Keratinocyte (primary cell): ENCODE measurements around the gene C12orf75. TPM values are rescaled to one million over a fixed set of nuclear protein-coding genes. Genes with fewer than 3 reads are reported as not detected.

Source experiments
- DNase-seq: peaks from one replicate; pipeline ENCODE4 v3.0.0-alpha.2; 2011; ENCODE audit warnings: low read depth, missing footprints, low spot score
- FAIRE-seq: peaks from 2 replicates; lab custom pipeline; 2011; peaks lifted over from hg19 to GRCh38; lab: Jason Lieb, UNC
- H2AFZ ChIP-seq: 2 replicates; pipeline ENCODE4 v1.6.0; 2012; ENCODE audit warnings: low read length, control low read depth, inconsistent platforms; ENCODE audit not compliant: control insufficient read depth
- H3K27ac ChIP-seq: 2 replicates; pipeline ENCODE4 v1.5.1; 2011; ENCODE audit warnings: low read length; ENCODE audit not compliant: control insufficient read depth, insufficient read depth
- H3K27me3 ChIP-seq: 3 replicates; pipeline ENCODE4 v1.6.0; 2011; ENCODE audit warnings: low read length; ENCODE audit not compliant: control insufficient read depth, insufficient read depth; ENCODE audit errors: extremely low read depth
- H3K36me3 ChIP-seq, 2 experiments: 2 replicates in 1 of 2; 3 replicates in 1 of 2; pipeline ENCODE4 v1.5.1; 2011; ENCODE audit warnings: low read length in 2 of 2, mild to moderate bottlenecking in 1 of 2; ENCODE audit not compliant: control insufficient read depth in 2 of 2, insufficient read depth in 2 of 2; ENCODE audit errors: extremely low read depth in 1 of 2
- H3K4me1 ChIP-seq: 3 replicates; pipeline ENCODE4 v1.5.1; 2011; ENCODE audit warnings: low read length; ENCODE audit not compliant: control insufficient read depth, insufficient read depth; ENCODE audit errors: extremely low read depth
- H3K4me2 ChIP-seq: 3 replicates; pipeline ENCODE4 v1.6.0; 2011; ENCODE audit warnings: low read depth, low read length; ENCODE audit not compliant: control insufficient read depth, insufficient read depth; ENCODE audit errors: extremely low read depth
- H3K4me3 ChIP-seq, 3 experiments: fragments of 200-600 bp in 1 of 3; sonication (generic) in 1 of 3; 2 replicates in 2 of 3; 3 replicates in 1 of 3; pipeline ENCODE4 v1.5.1; 2011 to 2016; ENCODE audit warnings: low read length in 3 of 3, mild to moderate bottlenecking in 3 of 3, control low read depth in 2 of 3, inconsistent platforms in 1 of 3, low read depth in 1 of 3, mixed read lengths in 1 of 3, mixed run types in 1 of 3, moderate library complexity in 1 of 3; ENCODE audit not compliant: control insufficient read depth in 2 of 3, insufficient read depth in 2 of 3; ENCODE audit errors: extremely low read depth in 1 of 3
- H3K79me2 ChIP-seq: 2 replicates; pipeline ENCODE4 v1.6.0; 2012; ENCODE audit warnings: low read length; ENCODE audit not compliant: control insufficient read depth, insufficient read depth
- H3K9ac ChIP-seq: 3 replicates; pipeline ENCODE4 v1.6.0; 2011; ENCODE audit warnings: low read length; ENCODE audit not compliant: control insufficient read depth, insufficient read depth; ENCODE audit errors: extremely low read depth
- H3K9me1 ChIP-seq: 3 replicates; pipeline ENCODE4 v1.6.0; 2011; ENCODE audit warnings: low read length; ENCODE audit not compliant: control insufficient read depth, insufficient read depth; ENCODE audit errors: extremely low read depth
- H3K9me3 ChIP-seq: 2 replicates; pipeline ENCODE4 v1.5.1; 2012; ENCODE audit warnings: low read depth, low read length; ENCODE audit not compliant: control insufficient read depth
- H4K20me1 ChIP-seq: 3 replicates; pipeline ENCODE4 v1.6.0; 2011; ENCODE audit warnings: low read length; ENCODE audit not compliant: control insufficient read depth, insufficient read depth; ENCODE audit errors: extremely low read depth
- CTCF ChIP-seq, 3 experiments: IDR thresholded peaks in 1 of 3; conservative IDR thresholded peaks in 1 of 3; optimal IDR thresholded peaks in 1 of 3; 2 replicates in 2 of 3; 3 replicates in 1 of 3; pipeline versions ENCODE3 to v1.5.1; 2011; ENCODE audit warnings: low read length in 3 of 3, mild to moderate bottlenecking in 3 of 3, moderate library complexity in 2 of 3, control low read depth in 1 of 3, inconsistent platforms in 1 of 3; ENCODE audit not compliant: insufficient read depth in 2 of 3; ENCODE audit errors: extremely low read depth in 1 of 3
- EZH2 ChIP-seq: IDR thresholded peaks from one replicate; pipeline ENCODE4 v1.6.1; 2012; ENCODE audit warnings: inconsistent platforms, mild to moderate bottlenecking, low read length, moderate library complexity
- dilution Hi-C: fragments of 300-500 bp; cut with MboI; formaldehyde crosslinking; loops from one replicate; pipeline ENCODE4 v1.7.0; 2020; ENCODE audit warnings: low sequenced_read_pairs; ENCODE audit not compliant: extremely low pct_ligation_motif_present
- polyA plus RNA-seq, 5 experiments: library from polyadenylated mRNA; depleted of rRNA in 3 of 5; stranded (reverse) in 3 of 5; stranded (forward) in 1 of 5; unstranded in 1 of 5; fragments of >200 nt; gene quantifications; 1 replicate in 1 of 5; 2 replicates in 3 of 5; 3 replicates in 1 of 5; pipeline versions ENCODE4 v1.2.1 to v1.2.3, GENCODE V29; 2011 to 2012; ENCODE audit warnings: missing spikeins in 2 of 5, low read depth in 1 of 5, low replicate concordance in 1 of 5

C12orf75 gene
- polyA plus RNA-seq, 1 donor (not counting 4 experiments of a cell fraction or from before 2014, with no cell fraction given): 160 TPM

GRCh38 chr12:105418821-105419291 lies 88.4 kb downstream of the C12orf75 start:
- TF ChIP-seq CTCF (optimal IDR thresholded peaks at IDR 0.05 in 1 of 3, IDR thresholded peaks at IDR 0.05 in 1 of 3, conservative IDR thresholded peaks at IDR 0.05 in 1 of 3; ENCODE audit: extremely low read depth in 1 of 3, insufficient read depth in 2 of 3, low read length in 3 of 3) (no peak), EZH2 (no peak)
- no peaks in the 10 kb centered on the region for H4K20me1 ChIP-seq
- H3K36me3 ChIP-seq: no peaks in the 10 kb centered on the region
- FAIRE-seq (no peak), DNase-seq (no peak)
- H3K9me1 ChIP-seq: no peaks in the 10 kb centered on the region
- H3K4me3 ChIP-seq: no peak overlapping the region
- H2AFZ ChIP-seq: peak overlapping the region; percentile 52
- H3K79me2 ChIP-seq: no peaks in the 10 kb centered on the region
- no peaks in the 10 kb centered on the region for H3K9me3 ChIP-seq
- no peaks in the 10 kb centered on the region for H3K27me3 ChIP-seq
- H3K4me2 ChIP-seq: peak overlapping the region; percentile 4
- no peak overlapping the region for H3K9ac ChIP-seq
- dilution Hi-C loops: no loop called here
- peak overlapping the region; percentile 5 for H3K27ac ChIP-seq
- peaks cover 28% of the 10 kb centered on the region for H3K4me1 ChIP-seq

GRCh38 chr12:105419606-105420005 lies 89.1 kb downstream of the C12orf75 start:
- no peaks in the 10 kb centered on the region for H3K9me1 ChIP-seq

More at GRCh38 chr12:105419606-105420005, 89.1 kb downstream of the C12orf75 start:
- Histone ChIP-seq H3K9ac (no peak overlapping the region), H3K36me3 (no peaks in the 10 kb centered on the region), H3K4me2 (no peak overlapping the region), H3K4me3 (no peak overlapping the region), H4K20me1 (no peaks in the 10 kb centered on the region), H3K27ac (no peak overlapping the region), H2AFZ (no peak overlapping the region), H3K4me1 (peaks cover 28% of the 10 kb centered on the region), H3K27me3 (no peaks in the 10 kb centered on the region), H3K9me3 (no peaks in the 10 kb centered on the region), H3K79me2 (no peaks in the 10 kb centered on the region)
- no peak for FAIRE-seq
- dilution Hi-C loops: no loop called here
- TF ChIP-seq CTCF (optimal IDR thresholded peaks at IDR 0.05 in 1 of 3, IDR thresholded peaks at IDR 0.05 in 1 of 3, conservative IDR thresholded peaks at IDR 0.05 in 1 of 3; ENCODE audit: extremely low read depth in 1 of 3, insufficient read depth in 2 of 3, low read length in 3 of 3) (no peak), EZH2 (no peak)
- no peak for DNase-seq
